Measurements from ENCODE around the gene JDP2.
"Not testable (repeated sequence)": the region's sequence is repeated elsewhere in the genome, so short reads cannot be mapped to it uniquely, and the experiment has no call there.

Gene JDP2

GRCh38 chr14:75471059-75471458 lies 43.2 kb downstream of the JDP2 start:
- H3K27me3 ChIP-seq (ENCODE audit: insufficient read depth, low read depth): no peaks in the 10 kb centered on the region
- no peaks in the 10 kb centered on the region for H3K79me2 ChIP-seq (ENCODE audit: insufficient read depth, low read depth)
- no peaks in the 10 kb centered on the region for H4K20me1 ChIP-seq (ENCODE audit: insufficient read depth)
- H2AFZ ChIP-seq (ENCODE audit: low read depth): no peak overlapping the region
- no peak overlapping the region for H3K9ac ChIP-seq
- H3K4me1 ChIP-seq (ENCODE audit: low read depth, poor library complexity, severe bottlenecking): no peaks in the 10 kb centered on the region
- H3K36me3 ChIP-seq (ENCODE audit: insufficient read depth): no peaks in the 10 kb centered on the region
- no peak overlapping the region for H3K27ac ChIP-seq
- no peak overlapping the region for H3K4me2 ChIP-seq
- no peak for TF ChIP-seq CTCF (conservative IDR thresholded peaks at IDR 0.05; ENCODE audit: low read depth, low read length)
- no peak overlapping the region for H3K4me3 ChIP-seq (IDR thresholded peaks at IDR 0.05; ENCODE audit: insufficient read depth, low read depth, low read length)

GRCh38 chr14:75474127-75474526 lies 46.3 kb downstream of the JDP2 start:
- not testable (repeated sequence) for H3K27ac ChIP-seq; H2AFZ ChIP-seq (ENCODE audit: low read depth); H4K20me1 ChIP-seq (ENCODE audit: insufficient read depth); H3K27me3 ChIP-seq (ENCODE audit: insufficient read depth, low read depth); H3K4me3 ChIP-seq (IDR thresholded peaks at IDR 0.05; ENCODE audit: insufficient read depth, low read depth, low read length); H3K4me1 ChIP-seq (ENCODE audit: low read depth, poor library complexity, severe bottlenecking); H3K4me2 ChIP-seq; H3K9ac ChIP-seq; H3K79me2 ChIP-seq (ENCODE audit: insufficient read depth, low read depth); H3K36me3 ChIP-seq (ENCODE audit: insufficient read depth)

GRCh38 chr14:75476274-75476995 lies 48.6 kb downstream of the JDP2 start:
- no peak overlapping the region for H3K9ac ChIP-seq
- no peaks in the 10 kb centered on the region for H3K79me2 ChIP-seq (ENCODE audit: insufficient read depth, low read depth)
- H3K4me1 ChIP-seq (ENCODE audit: low read depth, poor library complexity, severe bottlenecking): no peaks in the 10 kb centered on the region
- no peaks in the 10 kb centered on the region for H4K20me1 ChIP-seq (ENCODE audit: insufficient read depth)
- H3K4me2 ChIP-seq: no peak overlapping the region
- H3K27me3 ChIP-seq (ENCODE audit: insufficient read depth, low read depth): no peaks in the 10 kb centered on the region
- no peak for TF ChIP-seq CTCF (conservative IDR thresholded peaks at IDR 0.05; ENCODE audit: low read depth, low read length)
- no peak overlapping the region for H3K4me3 ChIP-seq (IDR thresholded peaks at IDR 0.05; ENCODE audit: insufficient read depth, low read depth, low read length)
- H3K27ac ChIP-seq: no peak overlapping the region
- H2AFZ ChIP-seq (ENCODE audit: low read depth): no peak overlapping the region
- H3K36me3 ChIP-seq (ENCODE audit: insufficient read depth): no peaks in the 10 kb centered on the region

DNA sequence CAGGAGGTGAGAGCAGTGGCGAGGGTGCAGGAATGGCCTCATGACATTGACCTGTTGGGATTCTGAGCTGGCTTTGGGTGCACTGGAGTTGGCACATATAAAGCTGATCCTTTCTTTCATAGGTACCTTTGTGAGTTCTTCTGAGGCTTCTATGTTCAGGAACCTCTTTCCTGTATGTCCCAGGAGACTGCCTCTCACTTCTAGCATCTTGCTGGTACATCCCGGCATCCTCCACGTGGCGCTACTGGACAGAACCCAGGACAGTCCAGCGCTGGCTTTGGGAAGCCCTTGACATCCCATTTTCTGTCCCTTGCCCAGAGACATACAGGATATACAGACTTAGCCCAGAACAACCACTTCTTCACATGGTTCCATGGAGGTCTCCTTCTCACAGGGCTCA lies 50.1 kb downstream of the JDP2 start:
- H3K4me3 ChIP-seq (IDR thresholded peaks at IDR 0.05; ENCODE audit: insufficient read depth, low read depth, low read length): no peak overlapping the region
- H3K4me2 ChIP-seq: no peak overlapping the region
- H3K4me1 ChIP-seq (ENCODE audit: low read depth, poor library complexity, severe bottlenecking): no peaks in the 10 kb centered on the region
- H3K9ac ChIP-seq: no peak overlapping the region
- no peak for TF ChIP-seq CTCF (conservative IDR thresholded peaks at IDR 0.05; ENCODE audit: low read depth, low read length)
- no peak overlapping the region for H3K27ac ChIP-seq
- no peaks in the 10 kb centered on the region for H3K79me2 ChIP-seq (ENCODE audit: insufficient read depth, low read depth)
- H4K20me1 ChIP-seq (ENCODE audit: insufficient read depth): no peaks in the 10 kb centered on the region
- no peaks in the 10 kb centered on the region for H3K36me3 ChIP-seq (ENCODE audit: insufficient read depth)
- H2AFZ ChIP-seq (ENCODE audit: low read depth): no peak overlapping the region
- H3K27me3 ChIP-seq (ENCODE audit: insufficient read depth, low read depth): no peaks in the 10 kb centered on the region

DNA sequence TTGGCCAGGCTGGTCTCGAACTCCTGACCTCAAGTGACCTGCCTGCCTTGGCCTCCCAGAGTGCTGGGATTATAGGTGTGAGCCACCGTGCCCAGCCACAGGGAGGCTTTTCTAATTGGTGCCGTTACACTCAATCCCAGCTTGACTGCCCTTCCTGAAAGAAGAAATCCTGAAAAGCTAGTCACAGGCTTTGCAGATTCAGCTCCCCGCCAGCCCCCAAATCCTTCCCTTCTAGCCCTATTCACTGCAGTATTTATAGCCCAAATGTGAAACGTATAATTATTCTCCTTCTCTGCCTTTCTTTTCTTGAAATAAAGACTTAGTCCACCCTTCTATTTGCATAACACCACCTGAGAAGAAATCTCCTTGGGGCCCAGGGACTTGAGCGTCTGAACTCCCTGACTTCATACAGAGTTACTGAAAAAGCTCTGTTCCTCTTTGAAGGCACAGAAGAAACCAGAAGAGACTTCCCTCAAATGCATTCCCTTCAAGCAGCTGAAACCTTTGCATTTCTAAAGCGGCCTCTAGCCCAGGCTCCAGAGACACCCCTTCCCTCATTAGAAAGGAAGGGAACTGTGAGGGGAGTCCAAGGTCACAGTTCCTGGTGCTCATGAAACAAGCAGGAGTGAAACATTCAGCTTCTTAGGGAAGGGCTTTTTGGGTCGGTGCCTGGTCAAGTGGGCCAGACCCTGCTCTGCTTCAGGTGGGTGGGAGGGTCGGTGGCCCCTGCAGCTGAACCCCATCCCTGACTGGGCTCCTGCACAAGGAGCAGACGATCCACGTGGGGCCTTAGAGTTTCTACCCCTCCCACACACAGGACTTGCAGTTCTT lies 52.2 kb downstream of the JDP2 start:
- H3K27ac ChIP-seq: no peak overlapping the region
- no peaks in the 10 kb centered on the region for H3K36me3 ChIP-seq (ENCODE audit: insufficient read depth)
- H2AFZ ChIP-seq (ENCODE audit: low read depth): no peak overlapping the region
- no peaks in the 10 kb centered on the region for H3K27me3 ChIP-seq (ENCODE audit: insufficient read depth, low read depth)
- no peaks in the 10 kb centered on the region for H3K4me1 ChIP-seq (ENCODE audit: low read depth, poor library complexity, severe bottlenecking)
- no peaks in the 10 kb centered on the region for H4K20me1 ChIP-seq (ENCODE audit: insufficient read depth)
- no peaks in the 10 kb centered on the region for H3K79me2 ChIP-seq (ENCODE audit: insufficient read depth, low read depth)
- no peak overlapping the region for H3K4me3 ChIP-seq (IDR thresholded peaks at IDR 0.05; ENCODE audit: insufficient read depth, low read depth, low read length)
- TF ChIP-seq CTCF (conservative IDR thresholded peaks at IDR 0.05; ENCODE audit: low read depth, low read length): no peak
- no peak overlapping the region for H3K9ac ChIP-seq
- H3K4me2 ChIP-seq: no peak overlapping the region

Measured in KMS-11 (cell line).